Chondrocyte (in vitro differentiated cells): Measurements from ENCODE around the gene SLC26A8. TPM values are rescaled to one million over a fixed set of nuclear protein-coding genes. Genes with fewer than 3 reads are reported as not detected.

Experiments
- DNase-seq: peaks from one replicate; pipeline ENCODE4 v3.0.0; 2021; ENCODE audit warnings: mixed read lengths, low spot score
- H3K27ac Mint-ChIP-seq: one replicate; pipeline ENCODE4 v1.8.0; 2021; ENCODE audit warnings: mild to moderate bottlenecking, moderate library complexity, mixed read lengths; ENCODE audit not compliant: unreplicated experiment
- H3K27me3 Mint-ChIP-seq: 2 replicates; pipeline ENCODE4 v1.8.0; 2021; ENCODE audit warnings: low read depth, mixed read lengths
- H3K36me3 Mint-ChIP-seq: 2 replicates; pipeline ENCODE4 v1.8.0; 2021; ENCODE audit warnings: low read depth, mixed read lengths
- H3K4me1 Mint-ChIP-seq: 2 replicates; pipeline ENCODE4 v1.8.0; 2021; ENCODE audit warnings: low read depth, mild to moderate bottlenecking, mixed read lengths
- H3K4me3 Mint-ChIP-seq: one replicate; pipeline ENCODE4 v1.8.0; 2021; ENCODE audit warnings: mild to moderate bottlenecking, moderate library complexity, mixed read lengths; ENCODE audit not compliant: unreplicated experiment
- H3K9me3 Mint-ChIP-seq: 2 replicates; pipeline ENCODE4 v1.8.0; 2021; ENCODE audit warnings: low read depth, mixed read lengths
- CTCF ChIP-seq: fragments of 200-600 bp; sonication (generic); IDR thresholded peaks from 2 replicates; pipeline ENCODE4 v1.5.0; 2021; ENCODE audit warnings: antibody characterized with exemption, mild to moderate bottlenecking, moderate library complexity
- total RNA-seq: library from RNA; stranded (reverse); gene quantifications from 3 replicates; pipeline ENCODE4 v1.2.1, GENCODE V29; 2021

SLC26A8 gene
- total RNA-seq, 1 donor from 2014 or later, result 0.15 TPM

- H3K27ac Mint-ChIP-seq, result no peak overlapping the region
- peaks cover 4% of the 10 kb centered on the region for H3K9me3 Mint-ChIP-seq
- peaks cover 11% of the 10 kb centered on the region for H3K4me1 Mint-ChIP-seq
- DNase-seq, result no peak
- TF ChIP-seq CTCF, result no peak
- no peaks in the 10 kb centered on the region for H3K27me3 Mint-ChIP-seq
- peaks cover 4% of the 10 kb centered on the region for H3K36me3 Mint-ChIP-seq
- H3K4me3 Mint-ChIP-seq, result no peak overlapping the region
These were observed 127.4 kb downstream of the SLC26A8 start for GRCh38 chr6:35897036-35897435.

- TF ChIP-seq CTCF, result no peak
- Mint-ChIP-seq H3K9me3 (peaks cover 4% of the 10 kb centered on the region), H3K4me3 (no peak overlapping the region), H3K27me3 (no peaks in the 10 kb centered on the region), H3K4me1 (peaks cover 16% of the 10 kb centered on the region), H3K27ac (no peak overlapping the region), H3K36me3 (peaks cover 4% of the 10 kb centered on the region)
- DNase-seq, result no peak
These were observed 128.2 kb downstream of the SLC26A8 start for GRCh38 chr6:35896228-35896627.

- DNase-seq, result no peak
- Mint-ChIP-seq H3K27me3 (no peaks in the 10 kb centered on the region), H3K4me1 (peaks cover 18% of the 10 kb centered on the region), H3K9me3 (peaks cover 4% of the 10 kb centered on the region), H3K4me3 (no peak overlapping the region), H3K36me3 (peaks cover 6% of the 10 kb centered on the region), H3K27ac (no peak overlapping the region)
- no peak for TF ChIP-seq CTCF
These were observed 128.9 kb downstream of the SLC26A8 start for GRCh38 chr6:35895560-35895959.

GRCh38 chr6:35894776-35895175 lies 129.7 kb downstream of the SLC26A8 start:
- no peak for DNase-seq
- Mint-ChIP-seq H3K4me3 (no peak overlapping the region), H3K9me3 (peaks cover 4% of the 10 kb centered on the region)

More at GRCh38 chr6:35894776-35895175, 129.7 kb downstream of the SLC26A8 start:
- Mint-ChIP-seq H3K4me1 (peaks cover 22% of the 10 kb centered on the region), H3K36me3 (peaks cover 6% of the 10 kb centered on the region), H3K27me3 (no peaks in the 10 kb centered on the region), H3K27ac (no peak overlapping the region)
- no peak for TF ChIP-seq CTCF

Other genes with a start within 250 kb of the SLC26A8 start
- not detected in 3 replicates for gene CLPSL2, start 248.0 kb downstream of the SLC26A8 start, total RNA-seq
- gene CLPSL1, start 243.6 kb downstream of the SLC26A8 start, total RNA-seq, result not detected in 3 replicates
- not detected in 3 replicates for gene CLPS, start 227.3 kb downstream of the SLC26A8 start, total RNA-seq
- gene LHFPL5, start 219.3 kb downstream of the SLC26A8 start, total RNA-seq, result not detected in 3 replicates
- 31.2 to 33.0 TPM (median 32.0 TPM) in 3 replicates for gene SRPK1, start 103.5 kb downstream of the SLC26A8 start, total RNA-seq
- gene MAPK14, start 3.2 kb upstream of the SLC26A8 start, total RNA-seq, result 36.5 to 41.1 TPM (median 36.9 TPM) in 3 replicates
- 0.48 to 1.0 TPM (median 0.97 TPM) in 3 replicates for gene MAPK13, start 105.9 kb upstream of the SLC26A8 start, total RNA-seq
- gene BRPF3, start 172.1 kb upstream of the SLC26A8 start, total RNA-seq, result 25.6 to 28.5 TPM (median 28.2 TPM) in 3 replicates
- not detected in 3 replicates for gene PNPLA1, start 245.4 kb upstream of the SLC26A8 start, total RNA-seq